H1 (cell line): ENCODE data around the gene ARSA. TPM values are rescaled to one million over a fixed set of nuclear protein-coding genes. Genes with fewer than 3 reads are reported as not detected.

Experiments used
- GABPA ChIP-seq: IDR thresholded peaks from 2 replicates; pipeline ENCODE4 v1.6.1; 2011; ENCODE audit warnings: mild to moderate bottlenecking, low read length, moderate library complexity, borderline replicate concordance; ENCODE audit not compliant: insufficient read depth
- GTF2F1 ChIP-seq: IDR thresholded peaks from 2 replicates; pipeline ENCODE4 v1.6.1; 2012; ENCODE audit warnings: low read depth, low read length, improper control_type of control experiment, borderline replicate concordance
- polyA plus RNA-seq, 7 experiments: library from polyadenylated mRNA; depleted of rRNA in 3 of 7; stranded (reverse) in 5 of 7; unstranded in 2 of 7; fragments of >200 nt in 5 of 7; fragments of 200-250 nt in 2 of 7; gene quantifications; 1 replicate in 5 of 7; 2 replicates in 1 of 7; 4 replicates in 1 of 7; pipeline versions ENCODE4 v1.2.1 to v1.2.3, GENCODE V29; 2011 to 2013; ENCODE audit warnings: missing spikeins in 2 of 7, mixed read lengths in 2 of 7
- total RNA-seq: library from RNA; stranded (reverse); fragmentation: NEBNext Ultra II Directional; extraction: Animal tissue kit (Norgen Biotek cat#: 25700); gene quantifications from 2 replicates; pipeline ENCODE4 v1.2.1, GENCODE V29; 2021
- TF ChIP-seq, protein P1 (sequence below): IDR thresholded peaks from 2 replicates; pipeline ENCODE4 v1.6.1; 2012; ENCODE audit warnings: low read length, inconsistent platforms

ARSA gene
- total and polyA plus RNA-seq, 2 of the 8 experiments (the other 6 are each of a cell fraction or from before 2014, with no cell fraction given) = 9.8 to 10.1 TPM

DNA sequence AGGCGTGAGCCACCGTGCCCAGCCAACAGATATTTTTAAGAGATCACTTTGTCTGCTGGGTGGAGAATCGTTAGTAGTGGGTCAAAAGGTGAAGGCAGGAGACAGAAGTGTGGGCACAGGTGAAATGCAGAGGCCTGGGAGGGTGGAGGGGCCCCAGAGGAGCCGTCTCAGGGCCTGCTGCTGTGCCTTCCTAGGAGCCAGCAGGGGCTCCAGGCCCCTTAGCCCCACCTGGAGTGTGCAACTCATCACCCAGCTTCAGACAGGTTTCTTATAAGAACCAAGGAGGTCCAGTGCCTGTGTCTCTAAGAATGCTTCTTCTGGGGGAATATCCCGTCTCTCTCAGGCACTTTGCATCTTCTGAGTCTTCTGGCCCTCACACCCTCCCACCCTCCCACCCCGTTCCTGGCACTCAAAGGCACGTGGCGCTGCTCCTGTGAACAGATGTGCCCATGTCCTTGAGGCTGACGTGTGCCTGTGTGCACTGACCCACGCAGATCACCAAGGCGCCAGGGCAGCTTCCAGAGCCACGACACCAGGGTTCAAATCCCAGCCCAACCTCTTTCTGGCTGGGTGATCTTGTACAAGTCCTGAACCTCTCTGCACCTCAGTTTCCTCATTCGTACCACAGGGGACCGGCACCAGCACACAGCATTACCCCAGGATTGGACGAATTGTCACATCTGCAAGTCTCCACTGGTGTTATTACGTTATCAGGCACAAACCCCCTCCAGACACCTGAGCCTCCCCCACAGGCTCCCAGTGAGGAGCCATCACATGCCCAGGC lies 3.4 kb downstream of the ARSA start (continued):
- TF ChIP-seq, protein P1, sequence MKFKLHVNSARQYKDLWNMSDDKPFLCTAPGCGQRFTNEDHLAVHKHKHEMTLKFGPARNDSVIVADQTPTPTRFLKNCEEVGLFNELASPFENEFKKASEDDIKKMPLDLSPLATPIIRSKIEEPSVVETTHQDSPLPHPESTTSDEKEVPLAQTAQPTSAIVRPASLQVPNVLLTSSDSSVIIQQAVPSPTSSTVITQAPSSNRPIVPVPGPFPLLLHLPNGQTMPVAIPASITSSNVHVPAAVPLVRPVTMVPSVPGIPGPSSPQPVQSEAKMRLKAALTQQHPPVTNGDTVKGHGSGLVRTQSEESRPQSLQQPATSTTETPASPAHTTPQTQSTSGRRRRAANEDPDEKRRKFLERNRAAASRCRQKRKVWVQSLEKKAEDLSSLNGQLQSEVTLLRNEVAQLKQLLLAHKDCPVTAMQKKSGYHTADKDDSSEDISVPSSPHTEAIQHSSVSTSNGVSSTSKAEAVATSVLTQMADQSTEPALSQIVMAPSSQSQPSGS = no peak
- TF ChIP-seq GABPA (no peak), GTF2F1 (no peak)
